Activated naive CD4-positive, alpha-beta T cell treated with anti-CD3 and anti-CD28 coated beads, Interleukin-2, amount 50 U/mL, for 16 hours (primary cell): ENCODE data around the gene CRK.
"Not testable (repeated sequence)": the region's sequence is repeated elsewhere in the genome, so short reads cannot be mapped to it uniquely, and the experiment has no call there.

ENCODE experiments used
- DNase-seq: peaks from one replicate; pipeline ENCODE4 v3.0.0-alpha.2; 2020

The CRK gene

GRCh38 chr17:1379930-1380313, 76.1 kb downstream of the CRK start:
- peak; percentile 28 for DNase-seq

DNA sequence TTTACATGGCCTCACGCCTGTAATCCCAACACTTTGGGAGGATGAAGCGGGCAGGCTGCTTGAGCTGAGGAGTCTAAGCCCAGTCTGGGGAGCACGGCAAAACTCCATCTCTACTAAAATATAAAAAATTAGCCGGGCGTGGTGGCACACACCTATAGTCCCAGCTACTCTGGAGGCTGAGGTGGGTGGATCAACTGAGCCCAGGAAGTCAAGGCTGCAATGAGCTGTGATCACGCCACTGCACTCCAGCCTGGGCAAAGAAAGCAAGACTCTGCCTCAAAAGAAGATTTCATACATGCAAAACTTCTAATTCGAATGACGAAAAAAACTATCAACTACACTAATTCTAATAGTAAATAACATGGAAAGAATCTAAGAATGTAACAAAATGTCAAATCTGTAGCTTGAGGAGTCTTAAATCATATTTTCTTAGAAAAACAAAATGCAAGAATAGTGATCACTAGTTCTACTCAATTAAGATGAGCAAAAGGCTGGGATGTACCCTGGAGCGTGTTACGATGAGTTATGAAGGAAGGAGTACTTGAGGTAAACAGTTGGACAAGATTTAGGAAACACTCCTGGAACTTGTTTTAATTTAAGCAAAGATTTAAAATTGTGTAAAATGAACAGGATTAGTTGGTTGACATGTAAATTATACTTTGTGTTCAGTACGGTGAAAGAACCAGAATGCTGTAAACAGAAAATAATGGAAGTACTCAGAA, 76.7 kb downstream of the CRK start:
- no peak for DNase-seq

DNA sequence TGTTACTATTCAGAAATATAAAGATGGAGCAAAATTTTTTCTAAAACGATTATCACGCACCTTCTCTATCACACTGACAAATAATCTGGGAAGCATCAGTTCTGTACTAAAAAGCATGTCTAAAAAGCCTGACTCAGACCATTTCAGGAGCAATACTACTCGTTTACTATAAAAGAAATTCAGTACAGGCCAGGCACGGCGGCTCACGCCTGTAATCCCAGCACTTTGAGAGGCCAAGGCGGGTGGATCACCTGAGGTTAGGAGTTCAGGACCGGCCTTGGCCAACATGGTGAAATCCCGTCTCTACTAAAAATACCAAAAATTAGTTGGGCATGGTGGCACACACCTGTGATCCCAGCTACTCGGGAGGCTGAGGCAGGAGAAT, 77.6 kb downstream of the CRK start:
- not testable (repeated sequence) for DNase-seq

GRCh38 chr17:1377334-1377733, 78.7 kb downstream of the CRK start:
- DNase-seq = no peak

DNA sequence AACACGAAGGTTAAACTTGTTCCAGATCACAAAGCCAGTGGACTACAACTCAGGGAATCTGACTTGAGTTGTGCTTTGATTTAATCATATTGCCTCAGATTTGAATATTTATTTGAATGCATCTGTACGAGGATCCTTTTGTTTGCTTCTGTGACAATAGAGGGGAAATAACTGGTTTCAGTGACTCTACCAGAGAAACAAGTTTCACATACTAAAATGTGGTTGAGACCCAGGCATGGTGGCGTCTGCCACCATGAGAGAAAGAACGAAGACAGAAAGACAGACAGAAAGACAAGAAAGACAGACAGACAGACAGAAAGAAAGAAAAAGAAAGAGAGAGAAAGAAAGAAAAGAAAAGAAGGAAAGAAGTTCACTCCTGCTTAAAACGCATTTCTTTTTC, 80.0 kb downstream of the CRK start:
- DNase-seq = no peak

- no peak for DNase-seq
Observed at GRCh38 chr17:1375615-1376014, 80.4 kb downstream of the CRK start.

DNA sequence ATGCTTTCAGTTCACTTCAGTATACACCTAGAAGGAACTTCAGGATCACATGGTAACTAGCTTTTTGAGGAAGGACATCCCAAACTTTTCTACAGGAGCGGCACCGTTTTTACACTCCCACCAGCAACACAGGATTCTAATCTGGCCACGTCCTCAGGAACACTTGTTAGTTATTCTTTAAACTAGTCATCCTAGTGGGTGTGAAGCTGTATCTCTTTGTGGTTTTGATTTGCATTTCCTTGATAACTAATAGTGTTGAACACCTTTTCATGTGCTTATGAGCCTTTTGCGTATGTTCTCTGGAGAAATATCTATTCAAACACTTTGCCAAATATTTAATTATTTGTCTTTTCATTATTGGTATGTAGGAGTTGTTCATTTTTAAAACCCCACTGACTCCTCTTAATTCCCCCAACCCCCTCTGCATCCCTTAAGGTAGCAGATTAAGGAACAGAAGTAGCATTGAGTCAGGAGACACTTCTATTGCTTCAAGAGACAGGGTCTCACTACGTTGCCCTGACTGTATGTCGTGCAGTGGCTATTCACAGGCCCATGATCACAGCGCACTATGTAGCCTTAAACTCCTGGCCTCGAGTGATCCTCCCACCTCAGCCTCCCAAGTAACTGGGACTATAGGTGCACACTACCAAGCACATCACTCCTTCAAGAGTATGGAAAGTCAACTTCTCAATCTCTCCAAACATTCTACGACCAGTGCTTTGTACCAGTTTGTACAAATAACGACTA, 81.4 kb downstream of the CRK start:
- no peak for DNase-seq

- DNase-seq = no peak
Observed at GRCh38 chr17:1373707-1374237, 82.3 kb downstream of the CRK start.

GRCh38 chr17:1372618-1373017, 83.4 kb downstream of the CRK start:
- DNase-seq = no peak

GRCh38 chr17:1371893-1372590, 84.0 kb downstream of the CRK start:
- DNase-seq = no peak
